ENCODE results near the gene ENDOU. TPM values are rescaled to one million over a fixed set of nuclear protein-coding genes. Genes with fewer than 3 reads are reported as not detected.

ENDOU gene
- total RNA-seq = not detected in 2 replicates

GRCh38 chr12:47725091-47725772 is at the start of gene ENDOU:
Gene ENDOU (minus strand): TSS chr12:47725490. CDS start chr12:47725413, 77 bp downstream.

GRCh38 chr12:47773062-47773857 is 48.0 kb upstream of the ENDOU start, which contains the start of gene SLC48A1:
Gene SLC48A1 (plus strand): TSS chr12:47773238. CDS start chr12:47773305, 67 bp downstream.

GRCh38 chr12:47758834-47759690 is 33.8 kb upstream of the ENDOU start, which contains the start of gene RAPGEF3:
Gene RAPGEF3 (minus strand): TSS chr12:47758880. CDS start chr12:47758556, 324 bp downstream.

GRCh38 chr12:47705566-47706425 is 19.5 kb downstream of the ENDOU start, which contains the start of gene RPAP3:
Gene RPAP3 (minus strand): TSS chr12:47706030. CDS start chr12:47702840, 3,190 bp downstream.

Other genes with a start within 250 kb of the ENDOU start
- gene RPAP3, start 19.5 kb downstream of the ENDOU start, total RNA-seq = 10.1 and 18.2 TPM in 2 replicates
- 43.8 and 45.7 TPM in 2 replicates for gene RAPGEF3, start 33.4 kb upstream of the ENDOU start, total RNA-seq
- gene SLC48A1, start 47.7 kb upstream of the ENDOU start, total RNA-seq = 16.8 and 20.3 TPM in 2 replicates
- gene HDAC7, start 94.4 kb upstream of the ENDOU start, total RNA-seq = 86.2 and 110 TPM in 2 replicates
- gene VDR, start 179.5 kb upstream of the ENDOU start, total RNA-seq = 0.33 and 0.38 TPM in 2 replicates
- 52.6 and 74.8 TPM in 2 replicates for gene TMEM106C, start 238.1 kb upstream of the ENDOU start, total RNA-seq

All from vein endothelial cell (primary cell).